ENCODE measurements around the gene MORN1. TPM values are rescaled to one million over a fixed set of nuclear protein-coding genes. Genes with fewer than 3 reads are reported as not detected.

The MORN1 gene
- total and polyA plus RNA-seq, 2 experiments from 2014 or later, result 4.8 to 11.1 TPM

GRCh38 chr1:2303781-2304180 lies 87.6 kb downstream of the MORN1 start:
- DNase-seq (ENCODE audit: low spot score) (no peak), ATAC-seq (no peak)
- Histone ChIP-seq H2AFZ (no peak overlapping the region), H3K9me2 (ENCODE audit: insufficient read depth) (no peaks in the 10 kb centered on the region), H3K4me1 (ENCODE audit: insufficient read depth) (no peaks in the 10 kb centered on the region), H3K79me2 (replicated peaks; ENCODE audit: insufficient read depth) (peaks cover 52% of the 10 kb centered on the region), H4K20me1 (replicated peaks; ENCODE audit: insufficient read depth) (peaks cover 24% of the 10 kb centered on the region), H3K4me3 (no peak overlapping the region), H3F3A (replicated peaks; ENCODE audit: low read depth) (peaks cover 16% of the 10 kb centered on the region), H3K27me3 (ENCODE audit: insufficient read depth) (no peaks in the 10 kb centered on the region), H3K27ac (ENCODE audit: low read depth) (no peak overlapping the region), H3K36me3 (ENCODE audit: insufficient read depth) (0 out of 2 replicates have a peak, but pooled peaks cover 5% of the 10 kb centered on the region), H3K4me2 (no peak overlapping the region)
- H3K27me3 Mint-ChIP-seq (ENCODE audit: insufficient read depth, low read depth, poor library complexity), result peaks cover 15% of the 10 kb centered on the region
- no peaks in the 10 kb centered on the region for H3K9me3 Mint-ChIP-seq
- no peak overlapping the region for H3K4me3 Mint-ChIP-seq
- H3K4me1 Mint-ChIP-seq, result peaks cover 12% of the 10 kb centered on the region
- H3K36me3 Mint-ChIP-seq (ENCODE audit: low read depth), result peaks cover 44% of the 10 kb centered on the region
- H3K27ac Mint-ChIP-seq, result no peak overlapping the region
- TF ChIP-seq ZNF462 (CRISPR knock-in tag; IDR thresholded peaks at IDR 0.05), result no peak
- no peak for TF ChIP-seq ETS1 (IDR thresholded peaks at IDR 0.05)
- TF ChIP-seq CTCF (conservative IDR thresholded peaks at IDR 0.05; ENCODE audit: low read depth in 2 of 2), result no peak
- TF ChIP-seq ZNF114 (CRISPR knock-in tag; IDR thresholded peaks at IDR 0.05), result no peak
- TF ChIP-seq JUNB (IDR thresholded peaks at IDR 0.05; ENCODE audit: unreplicated experiment), result no peak
- no peak for TF ChIP-seq EZH2 (IDR thresholded peaks at IDR 0.05; ENCODE audit: low read depth, unreplicated experiment)
- TF ChIP-seq POLR2AphosphoS5 (IDR thresholded peaks at IDR 0.05; ENCODE audit: low read depth), result no peak
- TF ChIP-seq STAT1 (IDR thresholded peaks at IDR 0.05; ENCODE audit: unreplicated experiment), result no peak
- TF ChIP-seq EZH2phosphoT487 (IDR thresholded peaks at IDR 0.05; ENCODE audit: unreplicated experiment), result no peak
- no peak for TF ChIP-seq REST (IDR thresholded peaks at IDR 0.05; ENCODE audit: unreplicated experiment)
- no peak for TF ChIP-seq NANOG (IDR thresholded peaks at IDR 0.05; ENCODE audit: borderline replicate concordance)
- TF ChIP-seq ZNF331 (CRISPR knock-in tag; IDR thresholded peaks at IDR 0.05; ENCODE audit: low read depth), result no peak
- TF ChIP-seq CREB1 (CRISPR knock-in tag; IDR thresholded peaks at IDR 0.05; ENCODE audit: low read depth), result no peak

Data from GM23338 (cell line).